ENCODE data around the gene SGMS1.
"Not testable (repeated sequence)": the region's sequence is repeated elsewhere in the genome, so short reads cannot be mapped to it uniquely, and the experiment has no call there.

Gene SGMS1

DNA sequence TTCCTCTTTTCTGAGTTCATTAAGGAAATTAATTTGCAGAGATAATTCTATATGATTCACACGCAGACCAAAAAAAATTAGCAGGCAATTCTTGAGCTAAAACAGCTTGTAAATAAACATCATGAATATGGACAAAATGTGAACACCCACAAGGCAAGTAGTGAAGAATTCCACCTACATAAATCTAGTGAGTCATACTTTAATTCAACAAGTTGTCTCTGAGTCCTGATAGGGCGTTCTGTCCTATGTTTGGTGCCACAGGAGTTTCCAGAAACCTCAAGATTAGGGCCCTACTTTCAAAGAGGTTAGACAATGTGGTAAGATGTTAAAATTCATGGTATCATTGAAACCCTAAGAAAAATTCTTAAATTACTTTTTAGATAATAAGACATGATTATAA, 122.3 kb downstream of the SGMS1 start:
- no peak for DNase-seq

DNA sequence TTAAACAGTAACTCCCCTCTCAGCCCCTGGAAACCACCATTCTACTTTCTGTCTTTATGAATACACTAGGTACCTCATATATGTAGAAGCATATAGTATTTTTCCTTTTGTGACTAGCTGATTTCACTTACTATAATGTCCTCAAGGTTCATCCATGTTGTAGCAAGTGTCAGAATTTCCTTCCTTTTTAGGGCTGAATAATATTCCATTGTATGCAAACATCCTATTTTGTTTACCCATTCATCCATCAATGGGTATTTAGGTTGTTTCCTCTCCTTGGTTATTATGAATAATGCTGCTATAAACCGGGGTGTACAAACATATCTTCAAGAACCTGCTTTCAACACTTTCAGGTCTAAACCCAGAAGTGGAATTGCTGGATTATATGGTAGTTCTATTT, 125.3 kb downstream of the SGMS1 start:
- DNase-seq, result no peak

DNA sequence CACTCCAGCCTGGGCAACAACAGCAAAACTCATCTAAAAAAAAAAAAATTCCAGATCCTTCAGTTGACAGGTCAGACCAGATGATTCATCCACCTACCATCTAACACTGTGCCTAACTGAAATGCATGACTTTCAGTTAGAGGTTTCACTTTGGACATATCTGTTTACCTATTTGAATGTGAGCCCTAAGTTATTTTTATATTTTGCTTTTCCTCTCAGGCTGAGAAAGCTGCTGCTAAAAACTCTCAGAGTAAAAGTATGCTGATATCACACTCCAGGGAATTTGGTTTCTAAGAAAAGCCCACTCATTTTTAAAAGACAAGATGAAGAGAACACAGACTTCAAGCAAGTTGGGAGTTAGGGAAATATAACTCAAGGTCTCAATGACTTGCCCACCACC, 126.0 kb downstream of the SGMS1 start:
- DNase-seq, result no peak

DNA sequence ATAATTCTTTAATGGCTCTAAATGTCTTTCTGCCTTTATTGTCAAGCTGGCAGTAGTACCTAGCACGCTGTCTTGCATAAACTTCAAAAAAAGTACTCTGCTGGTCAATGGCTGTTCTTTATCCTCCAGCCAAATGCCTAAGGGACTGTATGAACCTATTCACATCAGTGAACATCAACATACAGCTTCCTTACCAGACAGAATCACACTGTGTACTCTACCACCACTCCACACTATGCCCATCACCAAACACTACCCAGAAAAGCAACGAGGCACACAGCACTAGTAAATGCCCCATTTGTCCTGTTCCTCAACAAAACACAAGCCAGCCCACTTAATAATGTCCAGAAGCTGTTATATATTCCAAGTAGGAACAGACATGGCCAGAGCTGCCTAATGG, 127.5 kb downstream of the SGMS1 start:
- no peak for DNase-seq

- DNase-seq, result no peak
Measured at GRCh38 chr10:50490241-50490640, 133.5 kb downstream of the SGMS1 start.

DNA sequence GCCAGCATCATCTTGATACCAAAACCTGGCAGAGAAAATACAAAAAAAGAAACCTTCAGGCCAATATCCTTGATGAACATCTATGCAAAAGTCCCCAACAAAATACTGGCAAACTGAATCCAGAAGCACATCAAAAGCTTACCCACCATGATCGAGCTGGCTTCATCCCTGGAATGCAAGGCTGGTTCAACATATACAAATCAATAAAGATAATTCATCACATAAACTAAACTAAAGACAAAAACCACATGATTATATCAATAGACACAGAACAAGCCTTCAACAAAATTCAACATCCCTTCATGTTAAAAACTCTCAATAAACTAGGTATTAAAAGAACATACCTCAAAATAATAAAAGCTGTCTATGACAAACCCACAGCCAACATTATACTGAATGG, 139.2 kb downstream of the SGMS1 start:
- DNase-seq, result not testable (repeated sequence)

- DNase-seq, result no peak
Measured at GRCh38 chr10:50480054-50481007, 143.4 kb downstream of the SGMS1 start.

GRCh38 chr10:50477287-50478203, 146.2 kb downstream of the SGMS1 start:
- DNase-seq, result no peak

- no peak for DNase-seq
Measured at GRCh38 chr10:50473756-50474155, 150.0 kb downstream of the SGMS1 start.

- DNase-seq, result no peak
Measured at GRCh38 chr10:50472914-50473313, 150.8 kb downstream of the SGMS1 start.

DNA sequence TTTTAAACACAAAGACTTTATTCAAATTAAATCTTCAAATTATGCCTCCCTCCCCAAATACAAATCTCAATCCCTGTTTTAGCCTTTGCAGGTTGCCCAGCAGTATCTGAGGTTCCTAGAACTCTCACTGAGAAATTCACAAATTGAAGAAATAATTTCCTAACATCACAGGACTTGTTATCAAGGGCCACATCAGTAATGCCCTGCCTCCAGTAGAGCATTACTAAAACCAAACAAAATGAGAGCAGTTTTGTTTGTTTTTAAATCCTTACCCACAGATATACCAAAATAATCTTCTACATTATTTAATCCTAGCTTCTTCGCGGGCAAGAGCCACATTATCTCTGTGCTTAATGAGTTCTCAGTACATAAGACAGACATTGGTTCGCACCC, 152.2 kb downstream of the SGMS1 start:
- DNase-seq, result no peak

- no peak for DNase-seq
Measured at GRCh38 chr10:50470798-50471582, 152.8 kb downstream of the SGMS1 start.

GRCh38 chr10:50470345-50470744, 153.4 kb downstream of the SGMS1 start:
- DNase-seq, result no peak

DNA sequence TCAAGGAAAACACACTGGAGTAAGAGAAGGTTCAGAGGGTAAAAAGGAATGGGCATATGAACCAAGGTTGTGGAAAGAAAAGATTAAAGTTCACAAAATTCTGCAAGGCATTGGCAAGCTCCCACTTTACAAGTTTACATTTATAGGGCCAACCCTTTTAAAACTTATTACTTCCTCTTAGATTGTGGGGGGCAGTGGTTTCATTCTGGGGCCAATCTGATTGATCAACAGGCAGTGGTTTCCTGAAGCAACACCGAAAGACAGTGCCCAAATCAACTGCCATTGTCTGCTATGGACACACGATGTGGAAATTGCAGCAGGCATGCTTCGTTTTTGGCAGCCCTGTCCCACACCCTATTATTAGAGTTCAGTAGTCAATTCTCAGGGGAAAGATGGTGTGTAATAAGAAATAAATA, 154.0 kb downstream of the SGMS1 start:
- DNase-seq, result no peak

GRCh38 chr10:50469288-50469687, 154.5 kb downstream of the SGMS1 start:
- no peak for DNase-seq

GRCh38 chr10:50467209-50467608, 156.5 kb downstream of the SGMS1 start:
- DNase-seq, result no peak

DNA sequence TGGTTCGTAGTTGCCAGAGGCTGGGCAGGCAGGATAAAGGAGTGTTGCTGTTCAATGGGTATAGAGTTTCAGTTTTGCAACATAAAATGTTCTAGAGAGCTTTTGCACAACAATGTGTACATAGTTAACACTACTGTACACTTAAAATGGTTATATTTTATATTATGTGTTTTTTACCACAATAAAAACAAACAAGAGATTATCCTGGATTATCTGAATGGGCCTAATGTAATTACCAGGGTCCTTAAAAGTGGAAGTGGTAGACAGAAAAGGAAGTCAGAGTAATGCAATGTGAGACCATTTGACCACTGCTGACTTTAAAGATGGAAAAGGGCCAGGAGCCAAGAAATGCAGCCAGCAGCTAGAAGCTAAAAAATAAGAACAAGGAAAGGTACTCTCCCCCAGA, 159.7 kb downstream of the SGMS1 start:
- no peak for DNase-seq

- no peak for DNase-seq
Measured at GRCh38 chr10:50461834-50462233, 161.9 kb downstream of the SGMS1 start.

DNA sequence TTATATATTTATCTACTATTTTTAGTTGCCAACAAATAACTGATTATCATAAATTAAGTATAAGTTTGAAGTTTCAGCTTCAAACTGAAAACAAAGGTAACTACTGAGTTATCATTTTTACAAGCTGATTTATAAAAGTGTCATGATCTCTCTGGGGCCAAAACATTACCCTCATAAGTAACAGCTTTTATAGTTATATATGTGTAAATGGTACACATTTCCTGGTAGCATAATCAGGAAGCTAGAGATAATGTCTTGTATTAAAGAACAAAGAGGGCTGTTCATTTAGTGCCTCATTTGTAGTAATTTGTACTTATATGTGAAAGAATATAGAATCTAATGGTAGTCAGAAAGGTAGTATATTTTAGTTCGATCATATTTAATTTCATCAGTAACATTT, 162.6 kb downstream of the SGMS1 start:
- no peak for DNase-seq

- no peak for DNase-seq
Measured at GRCh38 chr10:50456719-50457118, 167.0 kb downstream of the SGMS1 start.

- no peak for DNase-seq
Measured at GRCh38 chr10:50453940-50454339, 169.8 kb downstream of the SGMS1 start.

DNA sequence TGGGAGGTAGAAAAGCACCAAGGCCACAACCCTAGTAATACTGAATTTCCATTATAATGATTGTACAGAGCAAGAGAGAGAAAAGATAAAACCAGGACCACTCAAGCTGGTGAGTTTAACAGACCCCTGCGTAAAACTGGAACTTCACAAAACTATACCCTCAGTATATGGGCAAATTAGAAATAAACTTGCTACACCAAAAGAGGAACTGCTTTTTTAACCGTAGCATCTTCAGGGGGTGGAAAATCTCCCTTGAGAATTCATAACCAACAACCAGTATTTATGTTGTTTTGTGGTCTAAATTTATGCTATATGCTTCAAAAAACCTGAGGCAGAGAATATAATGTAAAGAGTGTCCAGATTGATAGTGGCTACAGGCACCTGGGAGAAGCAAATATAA, 171.2 kb downstream of the SGMS1 start:
- no peak for DNase-seq

GRCh38 chr10:50447691-50448090, 176.1 kb downstream of the SGMS1 start:
- no peak for DNase-seq
